SU-DHL-6 (cell line): ENCODE results near the gene BLM.

Source experiments
- H2AFZ ChIP-seq: fragments of 200-600 bp; sonication (generic); 2 replicates; pipeline ENCODE4 v1.6.1; 2014; ENCODE audit warnings: low read depth, mild to moderate bottlenecking, moderate library complexity, mixed read lengths, antibody characterized with exemption, low read length; ENCODE audit not compliant: severe bottlenecking
- H3F3A ChIP-seq: fragments of 200-600 bp; shearing (Covaris generic); 2 replicates; pipeline ENCODE4 v1.6.0; 2016; ENCODE audit warnings: antibody characterized with exemption, mild to moderate bottlenecking; ENCODE audit not compliant: insufficient read depth
- H3K27ac ChIP-seq: fragments of 200-600 bp; sonication (generic); 2 replicates; pipeline ENCODE4 v1.5.1; 2016; ENCODE audit warnings: low read depth, mild to moderate bottlenecking, low read length, moderate library complexity, mixed read lengths
- H3K27me3 ChIP-seq: fragments of 200-600 bp; sonication (generic), shearing (Covaris generic); 2 replicates; pipeline ENCODE4 v1.6.0; 2014; ENCODE audit warnings: mild to moderate bottlenecking, low read length
- H3K36me3 ChIP-seq: fragments of 200-600 bp; sonication (generic); 2 replicates; pipeline ENCODE4 v1.6.1; 2014; ENCODE audit warnings: mild to moderate bottlenecking, low read length, mixed read lengths
- H3K4me2 ChIP-seq: fragments of 300-600, 200-600 bp; shearing (Covaris generic), sonication (generic); 2 replicates; pipeline ENCODE4 v1.6.0; 2014; ENCODE audit warnings: low read length, low read depth, mild to moderate bottlenecking; ENCODE audit not compliant: poor library complexity, severe bottlenecking
- H3K4me3 ChIP-seq: fragments of 200-600 bp; sonication (generic); 2 replicates; pipeline ENCODE4 v1.5.1; 2014; ENCODE audit warnings: antibody characterized with exemption, low read length, mild to moderate bottlenecking, mixed read lengths; ENCODE audit not compliant: insufficient read depth, poor library complexity, severe bottlenecking
- H3K79me2 ChIP-seq: fragments of 200-600 bp; sonication (generic); 2 replicates; pipeline ENCODE4 v1.6.1; 2014; ENCODE audit warnings: mild to moderate bottlenecking, low read length, moderate library complexity; ENCODE audit not compliant: insufficient read depth
- H3K9ac ChIP-seq: fragments of 200-600 bp; sonication (generic); 2 replicates; pipeline ENCODE4 v1.7.0; 2014; ENCODE audit warnings: mild to moderate bottlenecking, low read length
- H3K9me2 ChIP-seq: fragments of 200-600 bp; sonication (generic); replicated peaks from 2 replicates; pipeline ENCODE4 v1.6.1; 2014; ENCODE audit warnings: low read length; ENCODE audit not compliant: insufficient read depth
- H3K9me3 ChIP-seq: fragments of 200-600 bp; sonication (generic); 2 replicates; pipeline ENCODE4 v1.6.1; 2014; ENCODE audit warnings: low read length, mixed read lengths; ENCODE audit not compliant: insufficient read depth
- H4K20me1 ChIP-seq: fragments of 200-600 bp; sonication (generic); 2 replicates; pipeline ENCODE4 v1.6.1; 2014; ENCODE audit warnings: low read depth, mild to moderate bottlenecking, antibody characterized with exemption, low read length, moderate library complexity, mixed read lengths
- CTCF ChIP-seq: fragments of 200-600 bp; sonication (generic); IDR thresholded peaks from one replicate; pipeline ENCODE4 v1.5.1; 2017; ENCODE audit warnings: antibody characterized with exemption, mild to moderate bottlenecking, low read length, moderate library complexity; ENCODE audit not compliant: insufficient read depth, poor library complexity, severe bottlenecking
- EZH2phosphoT487 ChIP-seq: fragments of 200-600 bp; sonication (generic), shearing (Covaris generic); conservative IDR thresholded peaks from 2 replicates; pipeline ENCODE4 v1.6.1; 2018; ENCODE audit warnings: mild to moderate bottlenecking, antibody characterized with exemption, low read length, moderate library complexity, mixed read lengths

BLM gene

GRCh38 chr15:90851940-90852339 is 134.8 kb downstream of the BLM start:
- no peak overlapping the region for H3K9ac ChIP-seq
- no peaks in the 10 kb centered on the region for H3F3A ChIP-seq
- no peak overlapping the region for H3K27ac ChIP-seq
- no peaks in the 10 kb centered on the region for H3K79me2 ChIP-seq
- H3K9me2 ChIP-seq: no peaks in the 10 kb centered on the region
- no peak overlapping the region for H3K4me3 ChIP-seq
- H3K36me3 ChIP-seq: no peaks in the 10 kb centered on the region
- H2AFZ ChIP-seq: no peak overlapping the region
- TF ChIP-seq EZH2phosphoT487: no peak
- TF ChIP-seq CTCF: no peak
- no peaks in the 10 kb centered on the region for H3K9me3 ChIP-seq
- H4K20me1 ChIP-seq: no peaks in the 10 kb centered on the region
- no peak overlapping the region for H3K4me2 ChIP-seq
- H3K27me3 ChIP-seq: no peaks in the 10 kb centered on the region

- TF ChIP-seq CTCF (no peak), EZH2phosphoT487 (no peak)
- no peak overlapping the region for H3K4me3 ChIP-seq
- H3K27ac ChIP-seq: no peak overlapping the region
- no peak overlapping the region for H2AFZ ChIP-seq
- H4K20me1 ChIP-seq: no peaks in the 10 kb centered on the region
- H3K9ac ChIP-seq: no peak overlapping the region
- no peaks in the 10 kb centered on the region for H3K9me3 ChIP-seq
- H3K36me3 ChIP-seq: no peaks in the 10 kb centered on the region
- no peaks in the 10 kb centered on the region for H3K79me2 ChIP-seq
- no peak overlapping the region for H3K4me2 ChIP-seq
- no peaks in the 10 kb centered on the region for H3K9me2 ChIP-seq
- H3K27me3 ChIP-seq: no peaks in the 10 kb centered on the region
- H3F3A ChIP-seq: no peaks in the 10 kb centered on the region
Measured at GRCh38 chr15:90855139-90855538, 138.0 kb downstream of the BLM start.

GRCh38 chr15:90857337-90857736 is 140.2 kb downstream of the BLM start:
- no peaks in the 10 kb centered on the region for H3K9me2 ChIP-seq
- no peaks in the 10 kb centered on the region for H3K27me3 ChIP-seq
- H3K4me2 ChIP-seq: no peak overlapping the region
- H3K79me2 ChIP-seq: no peaks in the 10 kb centered on the region
- H3K27ac ChIP-seq: no peak overlapping the region
- H3K4me3 ChIP-seq: no peak overlapping the region
- H3K9me3 ChIP-seq: no peaks in the 10 kb centered on the region
- H2AFZ ChIP-seq: no peak overlapping the region
- no peaks in the 10 kb centered on the region for H3K36me3 ChIP-seq
- TF ChIP-seq CTCF (no peak), EZH2phosphoT487 (no peak)
- H3F3A ChIP-seq: no peaks in the 10 kb centered on the region
- H4K20me1 ChIP-seq: no peaks in the 10 kb centered on the region
- H3K9ac ChIP-seq: no peak overlapping the region

GRCh38 chr15:90857883-90858443 is 140.8 kb downstream of the BLM start:
- no peak overlapping the region for H3K9ac ChIP-seq
- H3K4me3 ChIP-seq: no peak overlapping the region
- no peak overlapping the region for H3K4me2 ChIP-seq
- no peaks in the 10 kb centered on the region for H3K9me2 ChIP-seq
- no peak overlapping the region for H2AFZ ChIP-seq
- no peak overlapping the region for H3K27ac ChIP-seq
- no peaks in the 10 kb centered on the region for H3K36me3 ChIP-seq
- H3K9me3 ChIP-seq: no peaks in the 10 kb centered on the region
- no peaks in the 10 kb centered on the region for H3F3A ChIP-seq
- H3K27me3 ChIP-seq: no peaks in the 10 kb centered on the region
- no peaks in the 10 kb centered on the region for H3K79me2 ChIP-seq
- H4K20me1 ChIP-seq: no peaks in the 10 kb centered on the region
- TF ChIP-seq EZH2phosphoT487: no peak
- TF ChIP-seq CTCF: no peak
